Right atrium auricular region (tissue), 2 donors: ENCODE results near the gene AFTPH. TPM values are rescaled to one million over a fixed set of nuclear protein-coding genes. Genes with fewer than 3 reads are reported as not detected.

Experiments
- DNase-seq: peaks from one replicate; pipeline ENCODE4 v3.0.0-alpha.2; 2019; ENCODE audit warnings: low spot score
- H3K27ac ChIP-seq, 2 donors: fragments of 200-600 bp; sonication (generic); 1 replicate in 1 of 2; 2 replicates in 1 of 2; pipeline ENCODE4 v1.5.1; 2016 to 2019
- H3K27me3 ChIP-seq, 2 donors: fragments of 200-600 bp; sonication (generic); one replicate each; pipeline versions ENCODE4 v1.5.1 to v1.6.0; 2017 to 2019
- H3K36me3 ChIP-seq: fragments of 200-600 bp; sonication (generic); one replicate; pipeline ENCODE4 v1.5.1; 2016
- H3K4me1 ChIP-seq, 2 donors: fragments of 200-600 bp; sonication (generic); one replicate each; pipeline versions ENCODE4 v1.5.1 to v1.6.0; 2017 to 2019
- H3K4me3 ChIP-seq, 2 donors: fragments of 200-600 bp; sonication (generic); 1 replicate in 1 of 2; 2 replicates in 1 of 2; pipeline ENCODE4 v1.5.1; 2017 to 2019; ENCODE audit warnings: mild to moderate bottlenecking in 1 of 2, moderate library complexity in 1 of 2
- H3K9me3 ChIP-seq, 2 donors: fragments of 200-600 bp; sonication (generic); one replicate each; pipeline ENCODE4 v1.5.1; 2019
- total RNA-seq, 2 donors: library from RNA; depleted of rRNA; stranded (reverse); fragments of >200 nt; gene quantifications; one replicate each; pipeline ENCODE4 v1.1.0, GENCODE V29; 2016
- TF ChIP-seq, protein P1 (sequence below), 2 donors: fragments of 200-600 bp; sonication (generic); IDR thresholded peaks; one replicate each; pipeline ENCODE4 v1.5.1; 2019; ENCODE audit warnings: antibody characterized with exemption in 2 of 2

The AFTPH gene
- total RNA-seq, 2 donors from 2014 or later, result 14.5 to 17.4 TPM

DNA sequence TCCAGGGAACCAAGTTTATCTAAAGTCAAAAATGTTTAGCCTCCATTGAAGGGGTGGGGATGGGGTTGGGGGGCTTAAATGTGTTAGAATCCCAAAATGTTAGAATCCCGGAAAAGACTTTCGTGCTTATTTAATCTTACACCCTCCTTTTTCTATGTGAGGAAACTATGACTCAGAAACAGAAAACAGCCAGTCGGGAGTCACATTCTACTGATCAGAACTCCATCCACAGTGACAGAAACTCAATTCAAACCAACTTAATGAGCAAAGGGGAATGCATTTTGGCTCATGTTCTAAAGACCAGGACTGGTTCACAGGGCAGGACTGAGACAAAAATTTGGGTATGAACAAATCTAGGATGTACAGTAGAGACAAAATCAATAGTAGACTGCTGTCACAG is 31.9 kb upstream of the AFTPH start:
- H3K27me3 ChIP-seq, result no peaks in the 10 kb centered on the region
- H3K9me3 ChIP-seq, result no peaks in the 10 kb centered on the region
- DNase-seq, result no peak
- TF ChIP-seq, protein P1, sequence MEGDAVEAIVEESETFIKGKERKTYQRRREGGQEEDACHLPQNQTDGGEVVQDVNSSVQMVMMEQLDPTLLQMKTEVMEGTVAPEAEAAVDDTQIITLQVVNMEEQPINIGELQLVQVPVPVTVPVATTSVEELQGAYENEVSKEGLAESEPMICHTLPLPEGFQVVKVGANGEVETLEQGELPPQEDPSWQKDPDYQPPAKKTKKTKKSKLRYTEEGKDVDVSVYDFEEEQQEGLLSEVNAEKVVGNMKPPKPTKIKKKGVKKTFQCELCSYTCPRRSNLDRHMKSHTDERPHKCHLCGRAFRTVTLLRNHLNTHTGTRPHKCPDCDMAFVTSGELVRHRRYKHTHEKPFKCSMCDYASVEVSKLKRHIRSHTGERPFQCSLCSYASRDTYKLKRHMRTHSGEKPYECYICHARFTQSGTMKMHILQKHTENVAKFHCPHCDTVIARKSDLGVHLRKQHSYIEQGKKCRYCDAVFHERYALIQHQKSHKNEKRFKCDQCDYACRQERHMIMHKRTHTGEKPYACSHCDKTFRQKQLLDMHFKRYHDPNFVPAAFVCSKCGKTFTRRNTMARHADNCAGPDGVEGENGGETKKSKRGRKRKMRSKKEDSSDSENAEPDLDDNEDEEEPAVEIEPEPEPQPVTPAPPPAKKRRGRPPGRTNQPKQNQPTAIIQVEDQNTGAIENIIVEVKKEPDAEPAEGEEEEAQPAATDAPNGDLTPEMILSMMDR (IDR thresholded peaks at IDR 0.05), result no peak
- H3K27ac ChIP-seq, result no peak overlapping the region
- H3K4me3 ChIP-seq, result no peak overlapping the region
- H3K36me3 ChIP-seq, result no peaks in the 10 kb centered on the region
- H3K4me1 ChIP-seq, result peaks cover 0 to 8% of the 10 kb centered on the region in 2 donors

DNA sequence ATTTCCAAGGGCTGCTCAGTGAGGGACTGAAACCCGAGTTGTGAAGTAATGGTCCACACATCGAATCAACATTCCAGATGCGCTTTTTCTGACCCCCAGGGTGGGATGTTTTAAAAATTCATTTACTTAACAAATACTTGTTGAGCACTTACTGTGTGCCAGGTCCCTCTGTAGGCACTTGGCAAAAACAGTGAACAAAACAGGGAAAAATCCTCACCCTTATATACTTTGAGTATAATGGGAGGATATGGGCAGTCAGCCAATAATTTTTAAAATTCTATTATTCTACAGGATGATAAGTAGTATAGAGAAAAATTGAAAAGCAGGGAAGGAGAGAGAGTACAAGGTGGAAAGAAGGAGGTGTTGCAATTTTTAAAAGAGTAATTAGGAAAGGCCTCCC is 31.3 kb upstream of the AFTPH start:
- DNase-seq, result no peak
- Histone ChIP-seq H3K27ac (no peak overlapping the region), H3K4me1 (peaks cover 0 to 6% of the 10 kb centered on the region in 2 donors), H3K9me3 (no peaks in the 10 kb centered on the region), H3K27me3 (no peaks in the 10 kb centered on the region), H3K36me3 (no peaks in the 10 kb centered on the region), H3K4me3 (no peak overlapping the region)
- TF ChIP-seq, protein P1 (IDR thresholded peaks at IDR 0.05), result no peak

DNA sequence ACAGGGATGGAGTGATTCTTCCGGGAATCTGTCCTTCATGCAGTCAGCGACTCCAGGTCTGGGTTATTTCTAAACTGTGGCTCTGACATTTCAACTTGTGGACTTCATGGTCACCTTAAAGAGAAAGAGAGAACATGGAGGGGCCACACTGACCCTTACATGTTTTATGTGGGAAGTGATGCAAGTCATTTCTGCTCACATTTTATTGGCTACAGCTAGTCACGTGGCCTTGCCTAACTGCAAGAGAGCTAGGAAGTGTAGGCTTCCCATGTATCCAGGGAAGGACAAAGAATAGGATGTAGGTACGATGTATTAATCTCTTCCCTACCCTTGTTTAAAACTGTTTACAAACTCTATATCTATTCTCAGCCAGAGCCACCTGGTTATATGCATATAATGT is 30.3 kb upstream of the AFTPH start:
- Histone ChIP-seq H3K36me3 (no peaks in the 10 kb centered on the region), H3K9me3 (no peaks in the 10 kb centered on the region), H3K27me3 (no peaks in the 10 kb centered on the region), H3K4me3 (no peak overlapping the region), H3K4me1 (no peaks in the 10 kb centered on the region), H3K27ac (no peak overlapping the region)
- DNase-seq, result no peak
- TF ChIP-seq, protein P1 (IDR thresholded peaks at IDR 0.05), result no peak

DNA sequence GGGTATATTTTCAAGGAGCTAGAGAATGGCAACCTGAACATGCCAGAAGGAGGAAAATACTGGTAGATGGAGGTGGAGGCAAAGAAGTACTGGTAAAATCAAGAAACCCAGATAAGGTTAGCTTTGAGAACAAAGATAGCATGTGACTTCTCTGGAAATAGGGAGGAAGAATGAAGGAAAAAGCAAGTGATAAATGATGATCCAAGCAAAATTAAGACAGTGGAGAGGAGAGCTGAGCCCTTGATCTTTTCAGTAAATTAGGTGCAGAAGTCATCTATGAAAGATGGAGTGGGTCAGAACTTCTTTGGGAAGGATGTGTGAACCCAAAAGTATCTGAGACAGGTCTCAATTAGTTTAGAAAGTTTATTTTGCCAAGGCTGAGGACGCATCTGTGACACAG is 25.7 kb upstream of the AFTPH start:
- H3K4me3 ChIP-seq, result no peak overlapping the region
- no peaks in the 10 kb centered on the region for H3K9me3 ChIP-seq
- no peaks in the 10 kb centered on the region for H3K36me3 ChIP-seq
- H3K4me1 ChIP-seq, result no peaks in the 10 kb centered on the region
- TF ChIP-seq, protein P1 (IDR thresholded peaks at IDR 0.05), result no peak
- no peak for DNase-seq
- no peak overlapping the region for H3K27ac ChIP-seq
- no peaks in the 10 kb centered on the region for H3K27me3 ChIP-seq

DNA sequence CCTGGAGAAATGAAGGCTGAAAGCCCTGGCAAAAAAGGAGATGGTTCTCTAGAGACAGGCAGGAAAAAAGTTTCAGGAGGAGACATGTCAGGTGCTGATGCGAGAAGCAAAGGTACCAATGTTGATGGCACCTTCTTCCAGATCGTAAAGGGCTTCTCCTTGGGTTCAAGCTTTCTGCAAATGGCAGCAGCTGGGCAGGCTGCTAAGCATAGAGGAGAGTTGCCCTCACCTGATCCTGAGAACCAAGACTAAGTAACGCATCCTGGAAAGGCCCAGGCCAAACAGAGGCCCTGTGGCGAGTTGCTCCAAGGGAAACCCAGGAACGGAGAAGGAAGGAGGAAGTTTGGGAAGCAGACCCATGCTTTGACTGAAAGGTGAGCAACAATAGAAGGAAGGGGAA is 23.6 kb upstream of the AFTPH start:
- TF ChIP-seq, protein P1 (IDR thresholded peaks at IDR 0.05), result no peak
- Histone ChIP-seq H3K36me3 (no peaks in the 10 kb centered on the region), H3K4me1 (no peaks in the 10 kb centered on the region), H3K4me3 (no peak overlapping the region), H3K27me3 (no peaks in the 10 kb centered on the region), H3K27ac (no peak overlapping the region), H3K9me3 (no peaks in the 10 kb centered on the region)
- no peak for DNase-seq

DNA sequence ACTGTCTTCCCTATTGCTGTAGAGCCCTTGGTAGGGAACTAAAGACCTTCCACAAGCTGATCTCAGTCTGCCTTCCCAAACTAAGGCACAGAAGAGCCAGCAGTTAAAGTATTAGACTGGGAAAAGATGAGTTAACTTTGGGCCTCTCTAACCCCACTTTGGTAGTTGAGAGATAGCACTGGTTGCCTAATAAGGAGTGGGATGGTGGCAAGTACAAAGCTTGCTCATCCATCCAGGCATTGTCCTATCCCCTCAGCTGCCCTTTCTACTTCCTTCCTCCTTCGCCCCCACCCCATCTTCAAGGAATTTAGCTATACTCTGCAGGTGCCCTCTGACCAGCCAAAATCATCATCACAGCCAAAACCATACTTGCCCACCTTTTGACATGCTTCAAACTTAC is 22.2 kb upstream of the AFTPH start:
- Histone ChIP-seq H3K4me3 (no peak overlapping the region), H3K27me3 (no peaks in the 10 kb centered on the region), H3K4me1 (no peaks in the 10 kb centered on the region), H3K36me3 (no peaks in the 10 kb centered on the region), H3K9me3 (no peaks in the 10 kb centered on the region), H3K27ac (no peak overlapping the region)
- DNase-seq, result no peak
- TF ChIP-seq, protein P1 (IDR thresholded peaks at IDR 0.05), result no peak
